Muscle of leg (tissue), 9 donors: ENCODE data around the gene ALKBH2. TPM values are rescaled to one million over a fixed set of nuclear protein-coding genes. Genes with fewer than 3 reads are reported as not detected.

Source experiments
- polyA plus RNA-seq, 8 donors: library from polyadenylated mRNA; unstranded; fragments of 120-200 nt; gene quantifications; one replicate each; pipeline versions ENCODE4 v1.2.1 to v1.2.3, GENCODE V29; 2013; ENCODE audit warnings: inconsistent platforms in 1 of 8, low replicate concordance in 1 of 8; ENCODE audit not compliant: insufficient read length in 8 of 8, insufficient read depth in 1 of 8
- total RNA-seq: library from RNA; stranded (reverse); fragments of 120-200 nt; gene quantifications from one replicate; pipeline ENCODE4 v1.2.4, GENCODE V29; 2013

The ALKBH2 gene
- total and polyA plus RNA-seq, 9 donors, result 20.3 to 32.3 (median 23.6) TPM

Other genes with a start within 250 kb of the ALKBH2 start
- gene SSH1, start 235.9 kb downstream of the ALKBH2 start, total RNA-seq, result 7.5 TPM
- gene SSH1, start 235.9 kb downstream of the ALKBH2 start, polyA plus RNA-seq, result 10 to 100 TPM; 12.1 to 20.8 (median 16.6) TPM
- 0.09 TPM for gene DAO, start 213.4 kb downstream of the ALKBH2 start, total RNA-seq
- under 1 TPM in 6 of 8 donors, not detected in 2; 0.12 to 0.52 (median 0.19) TPM for gene DAO, start 213.4 kb downstream of the ALKBH2 start, polyA plus RNA-seq
- 0.27 TPM for gene SVOP, start 72.4 kb downstream of the ALKBH2 start, total RNA-seq
- gene SVOP, start 72.4 kb downstream of the ALKBH2 start, polyA plus RNA-seq, result under 1 TPM; 0.02 to 0.65 (median 0.18) TPM
- gene USP30, start 40.9 kb downstream of the ALKBH2 start, total RNA-seq, result 13.3 TPM
- gene USP30, start 40.9 kb downstream of the ALKBH2 start, polyA plus RNA-seq, result 10 to 100 TPM; 10.1 to 14.8 (median 12.5) TPM
- 20.1 TPM for gene UNG, start 4.1 kb upstream of the ALKBH2 start, total RNA-seq
- gene UNG, start 4.1 kb upstream of the ALKBH2 start, polyA plus RNA-seq, result 10 to 100 TPM; 24.6 to 27.7 (median 26.3) TPM
- gene ACACB, start 23.1 kb upstream of the ALKBH2 start, total RNA-seq, result 10.3 TPM
- gene ACACB, start 23.1 kb upstream of the ALKBH2 start, polyA plus RNA-seq, result 10 to 100 TPM in 1 of 8 donors, 1 to 10 TPM in 7; 6.4 to 10.4 (median 7.8) TPM
- gene FOXN4, start 215.8 kb upstream of the ALKBH2 start, total RNA-seq, result 0.04 TPM
- under 1 TPM; 0.05 to 0.52 (median 0.11) TPM for gene FOXN4, start 215.8 kb upstream of the ALKBH2 start, polyA plus RNA-seq